Right lobe of liver (tissue), 4 donors: ENCODE results near the gene SOHLH2.

Source experiments
- POLR2A ChIP-seq: fragments of 450-650 bp; IDR thresholded peaks from one replicate; pipeline ENCODE4 v1.6.1; 2017; ENCODE audit warnings: antibody characterized with exemption, mild to moderate bottlenecking
- TF ChIP-seq, protein P1 (sequence below), 4 donors: fragments of 200-600 bp in 3 of 4; fragments of 450-650 bp in 1 of 4; IDR thresholded peaks; one replicate each; pipeline versions ENCODE4 v1.5.1 to v1.8.0; 2016 to 2022; ENCODE audit warnings: antibody characterized with exemption in 4 of 4, mild to moderate bottlenecking in 2 of 4
- donor health status: DM: no; HTN: no; CAD: no.
- donor health status: DM: no; HTN: no; CAD: no.
- donor health status: DM: no; HTN: yes; CAD: no.

DNA sequence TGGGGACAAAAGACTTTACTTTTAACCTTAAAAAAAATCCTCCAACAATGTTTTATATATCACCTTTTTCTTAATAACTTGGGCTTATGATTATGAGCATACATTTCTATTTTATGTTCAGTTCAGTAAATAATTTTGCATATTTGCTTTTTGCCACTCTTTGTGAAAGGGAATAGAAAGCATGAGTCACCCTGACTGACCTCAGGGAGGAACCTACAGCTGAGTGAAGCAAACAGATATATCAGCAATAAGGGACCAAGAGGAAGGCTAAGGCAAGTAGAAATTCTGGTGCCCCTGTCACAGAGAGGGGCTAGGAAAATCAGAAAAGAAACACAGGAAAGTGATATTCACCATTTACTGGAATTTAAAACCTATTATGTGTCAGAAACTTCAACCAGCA is 37.2 kb upstream of the SOHLH2 start:
- TF ChIP-seq, protein P1, sequence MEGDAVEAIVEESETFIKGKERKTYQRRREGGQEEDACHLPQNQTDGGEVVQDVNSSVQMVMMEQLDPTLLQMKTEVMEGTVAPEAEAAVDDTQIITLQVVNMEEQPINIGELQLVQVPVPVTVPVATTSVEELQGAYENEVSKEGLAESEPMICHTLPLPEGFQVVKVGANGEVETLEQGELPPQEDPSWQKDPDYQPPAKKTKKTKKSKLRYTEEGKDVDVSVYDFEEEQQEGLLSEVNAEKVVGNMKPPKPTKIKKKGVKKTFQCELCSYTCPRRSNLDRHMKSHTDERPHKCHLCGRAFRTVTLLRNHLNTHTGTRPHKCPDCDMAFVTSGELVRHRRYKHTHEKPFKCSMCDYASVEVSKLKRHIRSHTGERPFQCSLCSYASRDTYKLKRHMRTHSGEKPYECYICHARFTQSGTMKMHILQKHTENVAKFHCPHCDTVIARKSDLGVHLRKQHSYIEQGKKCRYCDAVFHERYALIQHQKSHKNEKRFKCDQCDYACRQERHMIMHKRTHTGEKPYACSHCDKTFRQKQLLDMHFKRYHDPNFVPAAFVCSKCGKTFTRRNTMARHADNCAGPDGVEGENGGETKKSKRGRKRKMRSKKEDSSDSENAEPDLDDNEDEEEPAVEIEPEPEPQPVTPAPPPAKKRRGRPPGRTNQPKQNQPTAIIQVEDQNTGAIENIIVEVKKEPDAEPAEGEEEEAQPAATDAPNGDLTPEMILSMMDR (IDR thresholded peaks at IDR 0.05) = no peak
- no peak for TF ChIP-seq POLR2A
